Measurements from ENCODE around the gene SLA2.

- TF ChIP-seq CTCF (conservative IDR thresholded peaks at IDR 0.05) (no peak), ZFX (IDR thresholded peaks at IDR 0.05) (no peak)
These were observed 32.0 kb downstream of the SLA2 start for GRCh38 chr20:36613974-36614373.
